Stimulated activated naive CD8-positive, alpha-beta T cell treated with anti-CD3 and anti-CD28 coated beads, Interleukin-15, Interleukin-2, amounts not matched to agents 100 U/mL and 50 U/mL, for 24 hours (primary cell): ENCODE data around the gene FAM13A.
A peak's percentile ranks its signal among the peaks of the same experiment; 100 is the strongest.
"Not testable (repeated sequence)": the region's sequence is repeated elsewhere in the genome, so short reads cannot be mapped to it uniquely, and the experiment has no call there.

ENCODE experiments used
- ATAC-seq: fragments of 150-1000 bp; cut with Tn5 transposase; one replicate; pipeline ENCODE4 v1.10.0; 2021
- DNase-seq: peaks from one replicate; pipeline ENCODE4 v3.0.0; 2021

FAM13A gene

GRCh38 chr4:89056953-89057398 lies at the start of gene FAM13A:
Gene FAM13A (minus strand): TSS chr4:89057185. CDS start chr4:89056964, 221 bp downstream.
- no peak for ATAC-seq
- DNase-seq = no peak

- ATAC-seq (no peak), DNase-seq (no peak)
Measured at GRCh38 chr4:89105726-89106125, 48.7 kb upstream of the FAM13A start.

- DNase-seq = peak; percentile 12
Measured at GRCh38 chr4:89101256-89102161, 44.5 kb upstream of the FAM13A start.

GRCh38 chr4:89100853-89101252 lies 43.9 kb upstream of the FAM13A start:
- no peak for DNase-seq
- ATAC-seq = no peak

More at GRCh38 chr4:89101256-89102161, 44.5 kb upstream of the FAM13A start:
- ATAC-seq = peak; percentile 89

- ATAC-seq (no peak), DNase-seq (no peak)
Measured at GRCh38 chr4:89099471-89099870, 42.5 kb upstream of the FAM13A start.

GRCh38 chr4:89099034-89099433 lies 42.0 kb upstream of the FAM13A start:
- no peak for ATAC-seq
- DNase-seq = no peak

- DNase-seq = no peak
- ATAC-seq = no peak
Measured at GRCh38 chr4:89078300-89078699, 21.3 kb upstream of the FAM13A start.

GRCh38 chr4:89077761-89078160 lies 20.8 kb upstream of the FAM13A start:
- no peak for ATAC-seq
- no peak for DNase-seq

GRCh38 chr4:89072921-89073320 lies 15.9 kb upstream of the FAM13A start:
- DNase-seq = no peak
- ATAC-seq = no peak

- DNase-seq (no peak), ATAC-seq (no peak)
Measured at GRCh38 chr4:89071311-89071710, 14.3 kb upstream of the FAM13A start.

GRCh38 chr4:89070041-89070440 lies 13.1 kb upstream of the FAM13A start:
- no peak for DNase-seq
- ATAC-seq = no peak

GRCh38 chr4:89069481-89069880 lies 12.5 kb upstream of the FAM13A start:
- ATAC-seq (no peak), DNase-seq (no peak)

- no peak for ATAC-seq
- no peak for DNase-seq
Measured at GRCh38 chr4:89067417-89067816, 10.4 kb upstream of the FAM13A start.

GRCh38 chr4:89064848-89065247 lies 7.9 kb upstream of the FAM13A start:
- ATAC-seq (no peak), DNase-seq (no peak)

- not testable (repeated sequence) for ATAC-seq, DNase-seq
Measured at GRCh38 chr4:89057844-89058243, 859 bp upstream of the FAM13A start.

GRCh38 chr4:89056292-89056952 lies 563 bp downstream of the FAM13A start:
- no peak for ATAC-seq
- DNase-seq = no peak

GRCh38 chr4:89055157-89056080 lies 1.6 kb downstream of the FAM13A start:
- DNase-seq (no peak), ATAC-seq (peak; percentile 91)

- ATAC-seq (no peak), DNase-seq (no peak)
Measured at GRCh38 chr4:89054627-89055026, 2.4 kb downstream of the FAM13A start.

GRCh38 chr4:89049853-89050252 lies 7.1 kb downstream of the FAM13A start:
- DNase-seq = no peak
- no peak for ATAC-seq

GRCh38 chr4:89048906-89049601 lies 7.9 kb downstream of the FAM13A start:
- ATAC-seq = no peak
- DNase-seq = no peak

GRCh38 chr4:89044147-89044900 lies 12.7 kb downstream of the FAM13A start:
- ATAC-seq = no peak
- no peak for DNase-seq
